Nephron progenitor cell (in vitro differentiated cells): ENCODE results near the gene PAGE4.

ENCODE experiments used
- DNase-seq: peaks from one replicate; pipeline ENCODE4 v3.0.0; 2021
- H3K27ac Mint-ChIP-seq: 2 replicates; pipeline ENCODE4 v1.8.0; 2021; ENCODE audit warnings: mild to moderate bottlenecking, moderate library complexity, mixed read lengths
- H3K27me3 Mint-ChIP-seq: 2 replicates; pipeline ENCODE4 v1.8.0; 2021; ENCODE audit warnings: mild to moderate bottlenecking, low read depth, mixed read lengths; ENCODE audit not compliant: poor library complexity
- H3K36me3 Mint-ChIP-seq: 2 replicates; pipeline ENCODE4 v1.8.0; 2021; ENCODE audit warnings: low read depth, mixed read lengths
- H3K4me1 Mint-ChIP-seq: 2 replicates; pipeline ENCODE4 v1.8.0; 2021; ENCODE audit warnings: mixed read lengths
- H3K4me3 Mint-ChIP-seq: 2 replicates; pipeline ENCODE4 v1.8.0; 2021; ENCODE audit warnings: mild to moderate bottlenecking, moderate library complexity, mixed read lengths
- H3K9me3 Mint-ChIP-seq: 2 replicates; pipeline ENCODE4 v1.8.0; 2021; ENCODE audit warnings: mild to moderate bottlenecking, moderate library complexity, mixed read lengths
- CTCF ChIP-seq: fragments of 200-600 bp; sonication (generic); IDR thresholded peaks from 2 replicates; pipeline ENCODE4 v1.5.0; 2021; ENCODE audit warnings: antibody characterized with exemption

PAGE4 gene

DNA sequence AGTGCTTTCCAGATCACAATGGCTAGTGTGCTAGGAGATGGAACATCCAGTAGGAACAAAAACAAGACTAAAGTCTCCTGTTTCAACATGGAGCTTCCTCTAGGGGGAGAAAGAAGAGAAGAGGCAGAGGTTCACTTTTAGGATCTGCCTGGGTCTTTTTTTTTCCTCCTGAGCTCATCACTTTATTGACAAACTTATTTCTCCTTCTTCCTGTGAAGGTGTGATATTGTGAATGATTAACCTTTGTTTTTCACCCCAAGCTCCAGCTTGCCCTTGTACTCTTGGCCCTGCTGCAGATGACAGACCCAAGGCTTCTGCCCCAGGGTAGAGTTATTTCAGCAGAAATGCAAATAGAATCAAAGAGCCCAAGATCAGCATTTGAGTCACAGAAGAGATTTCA lies 13.5 kb downstream of the PAGE4 start:
- no peaks in the 10 kb centered on the region for H3K36me3 Mint-ChIP-seq
- H3K9me3 Mint-ChIP-seq, result peaks cover 51% of the 10 kb centered on the region
- TF ChIP-seq CTCF, result no peak
- peaks cover 2% of the 10 kb centered on the region for H3K27me3 Mint-ChIP-seq
- no peak for DNase-seq
- H3K4me3 Mint-ChIP-seq, result no peak overlapping the region
- peaks cover 18% of the 10 kb centered on the region for H3K4me1 Mint-ChIP-seq
- no peak overlapping the region for H3K27ac Mint-ChIP-seq

GRCh38 chrX:49844611-49845010 lies 15.5 kb downstream of the PAGE4 start:
- peaks cover 51% of the 10 kb centered on the region for H3K9me3 Mint-ChIP-seq
- H3K27ac Mint-ChIP-seq, result no peak overlapping the region
- peaks cover 18% of the 10 kb centered on the region for H3K4me1 Mint-ChIP-seq
- no peak for TF ChIP-seq CTCF
- DNase-seq, result no peak
- H3K4me3 Mint-ChIP-seq, result no peak overlapping the region
- H3K36me3 Mint-ChIP-seq, result no peaks in the 10 kb centered on the region
- H3K27me3 Mint-ChIP-seq, result peaks cover 3% of the 10 kb centered on the region

DNA sequence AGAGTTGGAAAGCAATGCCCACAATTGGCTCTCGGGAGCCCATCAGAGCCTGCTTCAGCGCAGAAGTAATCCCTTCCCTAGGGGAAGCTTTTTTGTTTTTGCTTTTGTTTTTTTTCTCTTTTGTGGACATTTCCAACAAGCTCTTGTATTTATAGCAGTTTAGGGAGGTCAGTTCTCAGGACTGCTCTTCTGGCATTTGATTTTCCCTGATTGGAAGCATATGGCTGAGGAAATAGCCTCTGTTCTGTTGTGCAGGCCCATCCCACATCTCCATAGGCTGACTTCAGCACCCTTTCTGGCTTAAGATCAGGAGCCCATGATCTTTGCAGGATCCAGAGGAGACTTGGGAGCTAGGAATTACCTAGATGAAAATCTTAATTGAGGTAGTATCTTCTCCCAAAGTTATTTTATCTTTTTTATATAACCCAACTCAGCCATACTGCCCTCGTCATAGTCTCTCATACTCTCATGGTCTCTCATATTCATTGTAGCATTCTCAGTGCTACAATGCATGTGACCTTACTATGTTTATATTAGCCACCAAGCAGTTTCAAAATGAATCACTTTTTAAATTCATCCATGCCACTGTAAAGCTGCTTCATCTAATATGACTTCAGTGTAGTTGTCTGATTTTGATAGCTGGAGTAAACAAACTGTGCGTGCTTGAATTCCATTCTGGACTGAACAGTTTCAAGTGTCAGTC lies 16.7 kb downstream of the PAGE4 start:
- no peak for TF ChIP-seq CTCF
- Mint-ChIP-seq H3K4me3 (no peak overlapping the region), H3K9me3 (peaks cover 51% of the 10 kb centered on the region), H3K4me1 (peaks cover 13% of the 10 kb centered on the region), H3K27me3 (peaks cover 5% of the 10 kb centered on the region), H3K36me3 (no peaks in the 10 kb centered on the region), H3K27ac (no peak overlapping the region)
- no peak for DNase-seq

DNA sequence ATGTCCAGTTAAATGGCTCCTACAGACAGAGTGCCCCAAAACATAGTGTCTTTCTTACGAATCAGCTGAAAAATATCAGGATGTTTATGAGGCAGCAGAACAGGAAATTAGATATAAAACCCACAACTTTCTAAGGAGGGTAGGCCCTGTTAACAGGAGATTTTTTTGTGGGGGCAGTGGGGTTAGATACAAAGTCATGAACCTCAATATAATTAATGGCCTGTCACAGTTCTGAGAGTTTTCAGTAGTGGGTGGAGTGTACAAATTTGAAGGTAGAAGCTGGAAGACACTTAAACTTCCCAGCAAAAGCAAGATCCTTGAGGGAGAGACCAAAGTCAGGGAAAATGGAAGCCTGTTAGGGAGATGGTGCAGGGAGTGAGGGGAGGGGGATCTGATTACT lies 17.4 kb downstream of the PAGE4 start:
- DNase-seq, result no peak
- no peak for TF ChIP-seq CTCF
- Mint-ChIP-seq H3K27ac (no peak overlapping the region), H3K36me3 (no peaks in the 10 kb centered on the region), H3K27me3 (peaks cover 5% of the 10 kb centered on the region), H3K4me1 (peaks cover 7% of the 10 kb centered on the region), H3K4me3 (no peak overlapping the region), H3K9me3 (peaks cover 51% of the 10 kb centered on the region)

DNA sequence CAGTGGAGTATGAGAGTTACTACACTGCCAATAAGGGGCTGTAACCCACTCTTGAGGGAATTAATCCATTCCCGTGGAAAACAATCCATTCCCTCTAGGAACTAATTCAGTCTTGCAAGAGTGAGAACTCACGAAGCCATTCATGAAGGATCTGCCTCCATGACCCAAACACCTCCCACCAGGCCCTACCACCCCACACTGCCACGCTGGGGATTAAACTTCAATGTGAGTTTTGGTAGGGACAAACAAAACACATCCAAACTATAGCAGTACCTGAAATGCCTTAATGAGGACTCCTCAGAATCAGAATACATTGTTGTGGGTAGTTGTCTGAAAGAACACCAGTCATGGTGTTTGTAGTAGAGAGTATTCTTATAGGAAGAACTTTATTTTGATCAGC lies 19.2 kb downstream of the PAGE4 start:
- Mint-ChIP-seq H3K27me3 (peaks cover 5% of the 10 kb centered on the region), H3K4me3 (no peak overlapping the region), H3K27ac (no peak overlapping the region), H3K4me1 (peaks cover 7% of the 10 kb centered on the region), H3K36me3 (no peaks in the 10 kb centered on the region), H3K9me3 (peaks cover 57% of the 10 kb centered on the region)
- TF ChIP-seq CTCF, result no peak
- no peak for DNase-seq

- H3K36me3 Mint-ChIP-seq, result no peaks in the 10 kb centered on the region
- TF ChIP-seq CTCF, result no peak
- H3K9me3 Mint-ChIP-seq, result peaks cover 62% of the 10 kb centered on the region
- H3K27me3 Mint-ChIP-seq, result peaks cover 5% of the 10 kb centered on the region
- DNase-seq, result no peak
- H3K4me3 Mint-ChIP-seq, result no peak overlapping the region
- no peak overlapping the region for H3K27ac Mint-ChIP-seq
- peaks cover 7% of the 10 kb centered on the region for H3K4me1 Mint-ChIP-seq
These were observed 20.9 kb downstream of the PAGE4 start for GRCh38 chrX:49850028-49850427.
